Globus pallidus (tissue), 1 donor: ENCODE measurements around the gene ITGB8.

Experiments used
- DNase-seq: peaks from one replicate; pipeline ENCODE4 v3.0.0-alpha.2; 2015; ENCODE audit warnings: low spot score

The ITGB8 gene

DNA sequence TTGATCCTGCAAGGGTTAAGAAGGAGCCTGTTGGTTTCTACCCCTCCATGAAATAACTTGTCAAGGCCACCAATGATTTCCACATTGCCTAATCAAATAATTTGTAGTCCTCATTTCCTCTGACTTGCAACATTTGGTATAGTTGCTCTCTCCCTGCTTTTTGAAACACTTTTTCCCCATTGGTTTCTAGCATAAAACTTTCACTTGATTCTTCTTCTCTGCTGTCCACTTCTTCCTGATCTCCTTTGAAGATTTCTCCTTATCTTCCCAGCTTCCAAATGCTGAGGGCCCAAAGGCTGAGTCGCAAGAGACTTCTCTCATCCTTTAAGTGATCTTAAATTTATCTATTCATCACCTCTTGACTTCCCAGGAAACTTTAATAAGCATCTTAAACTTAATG lies 134.2 kb downstream of the ITGB8 start:
- no peak for DNase-seq
